Peyer's patch (tissue), 4 donors: ENCODE measurements around the gene ZNF784.

Source experiments
- CTCF ChIP-seq, 6 experiments: fragments of 450-650 bp in 4 of 6; fragments of 200-600 bp in 2 of 6; sonication (generic) in 1 of 6; IDR thresholded peaks; one replicate each; pipeline ENCODE4 v1.5.1; 2017 to 2019; ENCODE audit warnings: antibody characterized with exemption in 6 of 6, mild to moderate bottlenecking in 3 of 6, moderate library complexity in 1 of 6
- POLR2A ChIP-seq, 2 donors: fragments of 450-650 bp; IDR thresholded peaks; one replicate each; pipeline ENCODE4 v1.5.1; 2017; ENCODE audit warnings: antibody characterized with exemption in 2 of 2, mild to moderate bottlenecking in 2 of 2, moderate library complexity in 2 of 2

- TF ChIP-seq CTCF (IDR thresholded peaks at IDR 0.05) (no peak), POLR2A (IDR thresholded peaks at IDR 0.05) (peak; percentile 40 to 62)
Observed at GRCh38 chr19:55624109-55625003, at the start of gene ZNF784.
